Measurements from ENCODE around the gene OLA1.

DNA sequence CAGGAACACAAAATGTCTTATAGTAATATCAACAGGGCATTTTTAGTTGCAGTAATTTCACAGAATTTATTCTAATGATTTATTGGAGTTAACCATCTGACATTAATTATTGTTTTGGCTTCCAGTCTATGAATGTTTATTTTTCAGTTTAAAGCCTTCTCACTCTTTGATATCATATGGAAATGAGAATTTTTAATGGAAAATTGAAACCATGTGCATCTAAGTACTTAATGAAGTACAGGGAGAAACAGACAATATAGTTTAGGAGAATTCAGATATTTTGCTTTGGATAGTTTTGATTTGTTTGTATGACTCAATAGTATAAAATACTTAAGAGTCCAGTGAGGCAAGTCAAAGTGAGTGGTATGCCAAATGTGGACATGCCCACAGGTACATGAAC lies 126.1 kb downstream of the OLA1 start:
- TF ChIP-seq POLR2A (IDR thresholded peaks at IDR 0.05) = no peak
- TF ChIP-seq, protein P1, sequence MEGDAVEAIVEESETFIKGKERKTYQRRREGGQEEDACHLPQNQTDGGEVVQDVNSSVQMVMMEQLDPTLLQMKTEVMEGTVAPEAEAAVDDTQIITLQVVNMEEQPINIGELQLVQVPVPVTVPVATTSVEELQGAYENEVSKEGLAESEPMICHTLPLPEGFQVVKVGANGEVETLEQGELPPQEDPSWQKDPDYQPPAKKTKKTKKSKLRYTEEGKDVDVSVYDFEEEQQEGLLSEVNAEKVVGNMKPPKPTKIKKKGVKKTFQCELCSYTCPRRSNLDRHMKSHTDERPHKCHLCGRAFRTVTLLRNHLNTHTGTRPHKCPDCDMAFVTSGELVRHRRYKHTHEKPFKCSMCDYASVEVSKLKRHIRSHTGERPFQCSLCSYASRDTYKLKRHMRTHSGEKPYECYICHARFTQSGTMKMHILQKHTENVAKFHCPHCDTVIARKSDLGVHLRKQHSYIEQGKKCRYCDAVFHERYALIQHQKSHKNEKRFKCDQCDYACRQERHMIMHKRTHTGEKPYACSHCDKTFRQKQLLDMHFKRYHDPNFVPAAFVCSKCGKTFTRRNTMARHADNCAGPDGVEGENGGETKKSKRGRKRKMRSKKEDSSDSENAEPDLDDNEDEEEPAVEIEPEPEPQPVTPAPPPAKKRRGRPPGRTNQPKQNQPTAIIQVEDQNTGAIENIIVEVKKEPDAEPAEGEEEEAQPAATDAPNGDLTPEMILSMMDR (IDR thresholded peaks at IDR 0.05) = no peak

Data from uterus (tissue), 2 donors.